Measurements from ENCODE around the gene THAP10.
"Not testable (repeated sequence)": the region's sequence is repeated elsewhere in the genome, so short reads cannot be mapped to it uniquely, and the experiment has no call there.

THAP10 gene

GRCh38 chr15:70876683-70877082, 15.6 kb downstream of the THAP10 start:
- Histone ChIP-seq H3K9me3 (ENCODE audit: insufficient read depth, low read depth, low read length) (peaks cover 9% of the 10 kb centered on the region; the same call in 1 of the 2 replicates), H3K36me3 (ENCODE audit: insufficient read depth, low read length) (no peaks in the 10 kb centered on the region; the same call in 1 of the 2 replicates), H3K27ac (ENCODE audit: low read depth, low read length) (no peak overlapping the region), H3K27me3 (ENCODE audit: insufficient read depth, low read length) (no peaks in the 10 kb centered on the region), H3K9ac (ENCODE audit: low read depth, low read length) (no peak overlapping the region), H3K4me3 (ENCODE audit: low read length) (no peak overlapping the region), H3K4me1 (ENCODE audit: insufficient read depth, low read length) (no peaks in the 10 kb centered on the region)
- WGBS, result 86% methylated on average over 2 of the region's 2 CpGs

GRCh38 chr15:70876011-70876410, 16.2 kb downstream of the THAP10 start:
- Histone ChIP-seq H3K36me3 (ENCODE audit: insufficient read depth, low read length) (no peaks in the 10 kb centered on the region; the same call in 1 of the 2 replicates), H3K4me1 (ENCODE audit: insufficient read depth, low read length) (no peaks in the 10 kb centered on the region), H3K4me3 (ENCODE audit: low read length) (no peak overlapping the region), H3K9me3 (ENCODE audit: insufficient read depth, low read depth, low read length) (peaks cover 9% of the 10 kb centered on the region; the same call in 1 of the 2 replicates), H3K27ac (ENCODE audit: low read depth, low read length) (no peak overlapping the region), H3K9ac (ENCODE audit: low read depth, low read length) (no peak overlapping the region), H3K27me3 (ENCODE audit: insufficient read depth, low read length) (no peaks in the 10 kb centered on the region)
- WGBS, result 86% methylated on average over 3 of the region's 3 CpGs

- 88% methylated on average over 7 of the region's 7 CpGs for WGBS
- H3K27me3 ChIP-seq (ENCODE audit: insufficient read depth, low read length), result no peaks in the 10 kb centered on the region
- no peak overlapping the region for H3K27ac ChIP-seq (ENCODE audit: low read depth, low read length)
- H3K9ac ChIP-seq (ENCODE audit: low read depth, low read length), result no peak overlapping the region
- no peak overlapping the region for H3K4me3 ChIP-seq (ENCODE audit: low read length)
- no peaks in the 10 kb centered on the region; the same call in 1 of the 2 replicates for H3K36me3 ChIP-seq (ENCODE audit: insufficient read depth, low read length)
- no peaks in the 10 kb centered on the region for H3K4me1 ChIP-seq (ENCODE audit: insufficient read depth, low read length)
- H3K9me3 ChIP-seq (ENCODE audit: insufficient read depth, low read depth, low read length), result peaks cover 9% of the 10 kb centered on the region; the same call in 1 of the 2 replicates
Observed at GRCh38 chr15:70875001-70875782, 17.0 kb downstream of the THAP10 start.

- WGBS, result 92% methylated on average over 1 of the region's 2 CpGs
- no peak overlapping the region for H3K9ac ChIP-seq (ENCODE audit: low read depth, low read length)
- no peaks in the 10 kb centered on the region for H3K27me3 ChIP-seq (ENCODE audit: insufficient read depth, low read length)
- H3K4me3 ChIP-seq (ENCODE audit: low read length), result no peak overlapping the region
- H3K27ac ChIP-seq (ENCODE audit: low read depth, low read length), result no peak overlapping the region
- H3K4me1 ChIP-seq (ENCODE audit: insufficient read depth, low read length), result no peaks in the 10 kb centered on the region
- no peaks in the 10 kb centered on the region; the same call in 1 of the 2 replicates for H3K36me3 ChIP-seq (ENCODE audit: insufficient read depth, low read length)
- H3K9me3 ChIP-seq (ENCODE audit: insufficient read depth, low read depth, low read length), result peaks cover 9% of the 10 kb centered on the region; the same call in 1 of the 2 replicates
Observed at GRCh38 chr15:70873232-70874054, 18.8 kb downstream of the THAP10 start.

GRCh38 chr15:70871490-70871889, 20.7 kb downstream of the THAP10 start:
- not testable (repeated sequence) for H3K36me3 ChIP-seq (ENCODE audit: insufficient read depth, low read length); H3K4me3 ChIP-seq (ENCODE audit: low read length); H3K4me1 ChIP-seq (ENCODE audit: insufficient read depth, low read length); H3K27me3 ChIP-seq (ENCODE audit: insufficient read depth, low read length); H3K9ac ChIP-seq (ENCODE audit: low read depth, low read length); H3K27ac ChIP-seq (ENCODE audit: low read depth, low read length); H3K9me3 ChIP-seq (ENCODE audit: insufficient read depth, low read depth, low read length)
- WGBS, result 96% methylated on average over 34 of the region's 34 CpGs

GRCh38 chr15:70870051-70870450, 22.2 kb downstream of the THAP10 start:
- H3K9me3 ChIP-seq (ENCODE audit: insufficient read depth, low read depth, low read length), result peaks cover 9% of the 10 kb centered on the region; the same call in 1 of the 2 replicates
- H3K4me1 ChIP-seq (ENCODE audit: insufficient read depth, low read length), result no peaks in the 10 kb centered on the region
- H3K4me3 ChIP-seq (ENCODE audit: low read length), result no peak overlapping the region
- H3K9ac ChIP-seq (ENCODE audit: low read depth, low read length), result no peak overlapping the region
- no peak overlapping the region for H3K27ac ChIP-seq (ENCODE audit: low read depth, low read length)
- H3K27me3 ChIP-seq (ENCODE audit: insufficient read depth, low read length), result no peaks in the 10 kb centered on the region
- no peaks in the 10 kb centered on the region; the same call in 1 of the 2 replicates for H3K36me3 ChIP-seq (ENCODE audit: insufficient read depth, low read length)

GRCh38 chr15:70869346-70869745, 22.9 kb downstream of the THAP10 start:
- 95% methylated on average over 3 of the region's 3 CpGs for WGBS
- no peaks in the 10 kb centered on the region; the same call in 1 of the 2 replicates for H3K36me3 ChIP-seq (ENCODE audit: insufficient read depth, low read length)
- H3K27me3 ChIP-seq (ENCODE audit: insufficient read depth, low read length), result no peaks in the 10 kb centered on the region
- no peak overlapping the region for H3K9ac ChIP-seq (ENCODE audit: low read depth, low read length)
- H3K9me3 ChIP-seq (ENCODE audit: insufficient read depth, low read depth, low read length), result peaks cover 9% of the 10 kb centered on the region; the same call in 1 of the 2 replicates
- no peak overlapping the region for H3K4me3 ChIP-seq (ENCODE audit: low read length)
- H3K4me1 ChIP-seq (ENCODE audit: insufficient read depth, low read length), result no peaks in the 10 kb centered on the region
- H3K27ac ChIP-seq (ENCODE audit: low read depth, low read length), result no peak overlapping the region

- Histone ChIP-seq H3K27ac (ENCODE audit: low read depth, low read length) (no peak overlapping the region), H3K27me3 (ENCODE audit: insufficient read depth, low read length) (no peaks in the 10 kb centered on the region), H3K9me3 (ENCODE audit: insufficient read depth, low read depth, low read length) (peaks cover 3% of the 10 kb centered on the region; the same call in 1 of the 2 replicates), H3K36me3 (ENCODE audit: insufficient read depth, low read length) (no peaks in the 10 kb centered on the region), H3K4me1 (ENCODE audit: insufficient read depth, low read length) (no peaks in the 10 kb centered on the region), H3K9ac (ENCODE audit: low read depth, low read length) (no peak overlapping the region), H3K4me3 (ENCODE audit: low read length) (no peak overlapping the region)
- 99% methylated on average over 6 of the region's 6 CpGs for WGBS
Observed at GRCh38 chr15:70867911-70868467, 24.2 kb downstream of the THAP10 start.

- H3K4me3 ChIP-seq (ENCODE audit: low read length), result no peak overlapping the region
- H3K4me1 ChIP-seq (ENCODE audit: insufficient read depth, low read length), result no peaks in the 10 kb centered on the region
- no peaks in the 10 kb centered on the region for H3K36me3 ChIP-seq (ENCODE audit: insufficient read depth, low read length)
- H3K27me3 ChIP-seq (ENCODE audit: insufficient read depth, low read length), result no peaks in the 10 kb centered on the region
- H3K27ac ChIP-seq (ENCODE audit: low read depth, low read length), result no peak overlapping the region
- no peaks in the 10 kb centered on the region for H3K9me3 ChIP-seq (ENCODE audit: insufficient read depth, low read depth, low read length)
- 90% methylated on average over 5 of the region's 5 CpGs for WGBS
- no peak overlapping the region for H3K9ac ChIP-seq (ENCODE audit: low read depth, low read length)
Observed at GRCh38 chr15:70866982-70867641, 25.1 kb downstream of the THAP10 start.

- Histone ChIP-seq H3K27ac (ENCODE audit: low read depth, low read length) (no peak overlapping the region), H3K4me1 (ENCODE audit: insufficient read depth, low read length) (no peaks in the 10 kb centered on the region), H3K9ac (ENCODE audit: low read depth, low read length) (no peak overlapping the region), H3K4me3 (ENCODE audit: low read length) (no peak overlapping the region), H3K27me3 (ENCODE audit: insufficient read depth, low read length) (no peaks in the 10 kb centered on the region), H3K36me3 (ENCODE audit: insufficient read depth, low read length) (no peaks in the 10 kb centered on the region), H3K9me3 (ENCODE audit: insufficient read depth, low read depth, low read length) (no peaks in the 10 kb centered on the region)
- WGBS, result 77% methylated on average over 4 of the region's 4 CpGs
Observed at GRCh38 chr15:70863450-70864218, 28.6 kb downstream of the THAP10 start.

Data from HUES64 (cell line).